Aorta (tissue), 5 donors: ENCODE data around the gene WFDC1. TPM values are rescaled to one million over a fixed set of nuclear protein-coding genes. Genes with fewer than 3 reads are reported as not detected.

Experiments used
- ATAC-seq: fragments of 200-7000 bp; cut with Tn5 transposase; one replicate; pipeline ENCODE4 v1.9.1; 2022; ENCODE audit warnings: moderate library complexity; ENCODE audit not compliant: low FRiP score
- DNase-seq, 2 donors: peaks; one replicate each; pipeline ENCODE4 v3.0.0-alpha.2; 2020
- H3K27ac ChIP-seq, 2 donors: one replicate each; pipeline ENCODE4 v1.5.1; 2013; ENCODE audit warnings: low read length in 2 of 2, mild to moderate bottlenecking in 2 of 2, moderate library complexity in 2 of 2, control low read depth in 1 of 2, inconsistent platforms in 1 of 2, low read depth in 1 of 2
- H3K27me3 ChIP-seq, 2 donors: one replicate each; pipeline ENCODE4 v1.6.1; 2013; ENCODE audit warnings: control low read depth in 1 of 2, low read length in 1 of 2, mild to moderate bottlenecking in 1 of 2, moderate library complexity in 1 of 2; ENCODE audit not compliant: insufficient read depth in 2 of 2, control insufficient read depth in 1 of 2
- H3K36me3 ChIP-seq, 2 donors: one replicate each; pipeline ENCODE4 v1.6.1; 2013; ENCODE audit warnings: control low read depth in 1 of 2, low read length in 1 of 2, mild to moderate bottlenecking in 1 of 2; ENCODE audit not compliant: insufficient read depth in 2 of 2, control insufficient read depth in 1 of 2
- H3K4me1 ChIP-seq, 2 donors: one replicate each; pipeline ENCODE4 v1.6.1; 2013; ENCODE audit warnings: low read length in 2 of 2, control low read depth in 1 of 2, mild to moderate bottlenecking in 1 of 2, moderate library complexity in 1 of 2; ENCODE audit not compliant: insufficient read depth in 2 of 2, control insufficient read depth in 1 of 2
- H3K4me3 ChIP-seq, 2 donors: one replicate each; pipeline ENCODE4 v1.5.1; 2013; ENCODE audit warnings: low read length in 2 of 2, control low read depth in 1 of 2, mild to moderate bottlenecking in 1 of 2
- H3K9me3 ChIP-seq: one replicate; pipeline ENCODE4 v1.6.1; 2013; ENCODE audit warnings: mild to moderate bottlenecking, low read length; ENCODE audit not compliant: control insufficient read depth
- WGBS, 2 donors: extraction: QIAGEN DNeasy Blood & Tissue Kit; methylation state at CpG; one replicate each; pipeline ENCODE4 v1.1.7; 2013; 5-methylcytosine and 5-hydroxymethylcytosine counted together
- intact Hi-C, 2 donors: fragments of 100-400 bp; cut with DNase I; formaldehyde crosslinking; loops; one replicate each; pipeline versions ENCODE4 v1.14.2 to v1.15.0; 2022
- polyA plus RNA-seq, 2 donors: library from polyadenylated mRNA; stranded (reverse); fragments of 200-250 nt; gene quantifications; one replicate each; pipeline ENCODE4 v1.2.3, GENCODE V29; 2013
- total RNA-seq, 2 donors: library from RNA; stranded (reverse); fragmentation: NEBNext Ultra II Directional; extraction: Animal tissue kit (Norgen Biotek cat#: 25700); gene quantifications; one replicate each; pipeline ENCODE4 v1.2.1, GENCODE V29; 2021
- donor health status: healthy with polysubstance abuse.
- donor health status: Bipolar disorder and iron deficiency.
- donor health status: DM: no; HTN: no; CAD: no.
- donor health status: DM: no; HTN: no; CAD: no.
- donor health status: DM: yes; HTN: yes; CAD: no.

Gene WFDC1
- total and polyA plus RNA-seq, 4 donors = 11.8 to 72.2 (median 28.3) TPM

DNA sequence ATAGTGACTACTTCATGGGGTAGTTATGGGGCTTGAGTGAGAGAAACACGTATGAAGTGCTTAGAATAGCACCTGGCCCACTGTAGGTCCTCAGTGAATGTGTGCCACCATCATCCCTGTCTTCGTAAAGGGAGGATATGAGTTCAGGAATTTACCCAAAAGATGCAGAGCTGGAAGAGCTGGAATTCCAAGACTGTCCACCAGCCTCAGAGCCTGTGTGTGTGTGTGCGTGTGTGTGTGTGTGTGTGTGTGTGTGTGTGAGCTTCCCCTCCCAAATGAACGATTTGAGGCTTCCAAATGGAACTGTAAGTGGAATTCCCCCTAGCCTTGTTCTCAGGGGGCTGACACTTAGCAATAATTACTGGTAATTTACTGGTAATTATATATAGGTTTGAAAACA is 27.3 kb downstream of the WFDC1 start:
- Histone ChIP-seq H3K4me1 (no peaks in the 10 kb centered on the region), H3K9me3 (peaks cover 2% of the 10 kb centered on the region), H3K27ac (no peak overlapping the region), H3K4me3 (no peak overlapping the region), H3K27me3 (no peaks in the 10 kb centered on the region), H3K36me3 (no peaks in the 10 kb centered on the region)
- ATAC-seq = no peak
- WGBS, 2 donors = 61 to 66% methylated on average over 4 of the region's 4 CpGs
- intact Hi-C loops = no loop called here
- no peak for DNase-seq

GRCh38 chr16:84322749-84323148 is 28.1 kb downstream of the WFDC1 start:
- H3K9me3 ChIP-seq = peaks cover under 1% of the 10 kb centered on the region
- no peaks in the 10 kb centered on the region for H3K27me3 ChIP-seq
- H3K4me3 ChIP-seq = no peak overlapping the region
- WGBS, 2 donors = 83 to 85% methylated on average over 4 of the region's 4 CpGs
- DNase-seq = peak in 1 of 2 donors; percentile 11
- intact Hi-C loops = no loop called here
- no peak overlapping the region for H3K27ac ChIP-seq
- ATAC-seq = no peak
- no peaks in the 10 kb centered on the region for H3K4me1 ChIP-seq
- no peaks in the 10 kb centered on the region for H3K36me3 ChIP-seq

GRCh38 chr16:84323606-84324005 is 28.9 kb downstream of the WFDC1 start:
- WGBS, 2 donors = 92 to 93% methylated on average over 7 of the region's 7 CpGs
- H3K36me3 ChIP-seq = no peaks in the 10 kb centered on the region
- ATAC-seq (no peak), DNase-seq (peak in 1 of 2 donors; percentile 22)
- H3K4me3 ChIP-seq = no peak overlapping the region
- H3K27ac ChIP-seq = no peak overlapping the region
- no peaks in the 10 kb centered on the region for H3K4me1 ChIP-seq
- no peaks in the 10 kb centered on the region for H3K27me3 ChIP-seq
- no peaks in the 10 kb centered on the region for H3K9me3 ChIP-seq
- intact Hi-C loops = no loop called here

DNA sequence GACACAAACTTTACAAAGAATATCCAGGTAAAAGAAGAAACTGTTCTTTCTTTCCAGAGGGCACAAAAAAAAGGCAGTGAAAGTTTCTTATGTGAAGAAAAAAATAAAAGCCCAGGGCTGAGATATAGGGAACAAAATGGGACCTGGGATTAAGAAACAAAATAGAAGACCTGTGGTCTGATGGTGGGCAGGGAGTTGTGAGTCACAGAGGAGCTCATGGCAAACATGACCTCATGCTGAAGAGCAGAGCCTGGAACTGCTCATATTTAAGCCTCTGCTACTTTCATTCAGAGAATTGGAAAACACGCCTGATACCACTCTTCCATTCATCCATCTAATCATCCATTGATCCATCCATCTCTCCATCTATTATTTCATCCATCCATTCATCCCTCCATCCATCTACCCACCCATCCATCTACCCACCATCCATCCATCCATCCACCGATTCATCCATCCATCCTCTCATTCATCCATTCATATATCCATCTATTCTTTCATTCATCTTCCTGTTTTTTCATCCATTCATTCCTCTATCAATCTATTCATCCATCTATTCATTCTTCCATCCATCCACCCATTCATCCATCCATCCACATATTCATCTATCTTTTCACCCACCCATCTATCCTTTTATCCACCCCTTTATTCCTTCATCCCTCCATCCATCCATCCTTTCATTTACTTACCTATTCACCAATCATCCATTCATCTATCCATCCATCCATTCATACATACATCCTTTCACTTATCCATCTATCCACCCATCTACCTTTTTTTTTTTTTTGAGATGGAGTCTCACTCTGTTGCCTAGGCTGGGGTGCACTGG is 30.0 kb downstream of the WFDC1 start:
- Histone ChIP-seq H3K27me3 (no peaks in the 10 kb centered on the region), H3K4me3 (no peak overlapping the region), H3K27ac (no peak overlapping the region), H3K36me3 (no peaks in the 10 kb centered on the region), H3K9me3 (no peaks in the 10 kb centered on the region), H3K4me1 (no peaks in the 10 kb centered on the region)
- ATAC-seq (no peak), DNase-seq (no peak)
- intact Hi-C loops = no loop called here
- WGBS, 2 donors = 47 to 50% methylated on average over 2 of the region's 2 CpGs

DNA sequence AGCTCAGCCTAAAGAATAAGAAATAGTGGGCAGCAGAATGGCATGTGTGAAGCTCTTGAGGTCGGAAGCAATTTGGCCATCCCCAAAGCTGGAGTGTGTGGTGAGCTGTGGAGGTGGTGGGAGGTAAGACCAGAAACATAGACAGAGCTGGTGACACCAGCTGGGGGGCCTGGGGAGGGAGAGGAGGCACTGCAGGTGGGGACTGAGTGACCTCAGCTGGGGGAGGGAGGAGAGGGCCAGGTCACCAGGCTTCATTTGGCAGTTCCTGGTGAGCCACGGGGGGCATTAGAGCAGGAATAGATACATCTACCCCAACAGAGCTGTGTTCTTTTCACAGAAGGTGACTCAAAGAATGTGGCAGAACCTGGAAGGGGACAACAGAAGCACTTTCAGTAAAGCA is 31.9 kb downstream of the WFDC1 start:
- H3K4me3 ChIP-seq = no peak overlapping the region
- no peaks in the 10 kb centered on the region for H3K9me3 ChIP-seq
- H3K4me1 ChIP-seq = no peaks in the 10 kb centered on the region
- DNase-seq = peak in 1 of 2 donors; percentile 30
- intact Hi-C loops = no loop called here
- ATAC-seq = no peak
- no peak overlapping the region for H3K27ac ChIP-seq
- no peaks in the 10 kb centered on the region for H3K36me3 ChIP-seq
- WGBS, 2 donors = 84 to 93% methylated on average over 2 of the region's 2 CpGs
- no peaks in the 10 kb centered on the region for H3K27me3 ChIP-seq

DNA sequence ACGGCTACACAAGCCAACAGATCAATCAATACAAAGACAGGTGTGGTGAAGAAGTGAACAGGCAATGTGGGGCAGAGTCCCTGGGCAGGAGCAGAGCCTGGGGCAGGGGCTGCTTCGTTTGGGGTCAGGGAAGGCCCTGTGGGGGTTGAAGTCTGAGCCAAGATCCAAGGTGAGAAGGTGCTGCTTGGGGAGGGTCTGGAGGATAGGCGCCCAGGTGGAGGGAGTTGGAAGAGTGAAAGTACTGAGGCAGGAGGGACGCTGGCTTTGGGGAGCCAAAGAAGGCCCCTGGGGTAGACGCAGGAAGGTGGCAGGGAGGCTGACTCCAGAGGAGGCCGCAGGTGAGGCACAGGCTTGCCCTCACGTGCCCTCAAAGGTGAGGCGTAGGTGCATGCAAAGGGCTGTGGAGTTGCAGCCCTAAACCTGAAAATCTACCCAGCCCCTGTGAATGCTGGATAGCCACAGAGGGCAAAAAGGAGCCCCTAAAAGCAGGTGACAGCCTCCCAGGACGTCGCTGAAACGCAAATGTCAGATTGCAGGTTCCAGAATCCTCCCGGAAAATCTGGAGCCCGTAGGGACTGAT is 33.3 kb downstream of the WFDC1 start:
- H3K27ac ChIP-seq = no peak overlapping the region
- ATAC-seq = no peak
- H3K4me3 ChIP-seq = no peak overlapping the region
- 82 to 85% methylated on average over 13 of the region's 13 CpGs for WGBS, 2 donors
- no peaks in the 10 kb centered on the region for H3K36me3 ChIP-seq
- DNase-seq = peak in 1 of 2 donors; percentile 59
- H3K9me3 ChIP-seq = no peaks in the 10 kb centered on the region
- no peaks in the 10 kb centered on the region for H3K4me1 ChIP-seq
- no peaks in the 10 kb centered on the region for H3K27me3 ChIP-seq
- intact Hi-C loops = no loop called here

- no peaks in the 10 kb centered on the region for H3K27me3 ChIP-seq
- ATAC-seq = no peak
- 86 to 93% methylated on average over 8 of the region's 8 CpGs for WGBS, 2 donors
- no peaks in the 10 kb centered on the region for H3K4me1 ChIP-seq
- no peaks in the 10 kb centered on the region for H3K36me3 ChIP-seq
- intact Hi-C loops = no loop called here
- peaks cover 2% of the 10 kb centered on the region for H3K9me3 ChIP-seq
- no peak overlapping the region for H3K4me3 ChIP-seq
- peak in 1 of 2 donors; percentile 28 for DNase-seq
- no peak overlapping the region for H3K27ac ChIP-seq
These were observed 34.3 kb downstream of the WFDC1 start for GRCh38 chr16:84329016-84329415.

DNA sequence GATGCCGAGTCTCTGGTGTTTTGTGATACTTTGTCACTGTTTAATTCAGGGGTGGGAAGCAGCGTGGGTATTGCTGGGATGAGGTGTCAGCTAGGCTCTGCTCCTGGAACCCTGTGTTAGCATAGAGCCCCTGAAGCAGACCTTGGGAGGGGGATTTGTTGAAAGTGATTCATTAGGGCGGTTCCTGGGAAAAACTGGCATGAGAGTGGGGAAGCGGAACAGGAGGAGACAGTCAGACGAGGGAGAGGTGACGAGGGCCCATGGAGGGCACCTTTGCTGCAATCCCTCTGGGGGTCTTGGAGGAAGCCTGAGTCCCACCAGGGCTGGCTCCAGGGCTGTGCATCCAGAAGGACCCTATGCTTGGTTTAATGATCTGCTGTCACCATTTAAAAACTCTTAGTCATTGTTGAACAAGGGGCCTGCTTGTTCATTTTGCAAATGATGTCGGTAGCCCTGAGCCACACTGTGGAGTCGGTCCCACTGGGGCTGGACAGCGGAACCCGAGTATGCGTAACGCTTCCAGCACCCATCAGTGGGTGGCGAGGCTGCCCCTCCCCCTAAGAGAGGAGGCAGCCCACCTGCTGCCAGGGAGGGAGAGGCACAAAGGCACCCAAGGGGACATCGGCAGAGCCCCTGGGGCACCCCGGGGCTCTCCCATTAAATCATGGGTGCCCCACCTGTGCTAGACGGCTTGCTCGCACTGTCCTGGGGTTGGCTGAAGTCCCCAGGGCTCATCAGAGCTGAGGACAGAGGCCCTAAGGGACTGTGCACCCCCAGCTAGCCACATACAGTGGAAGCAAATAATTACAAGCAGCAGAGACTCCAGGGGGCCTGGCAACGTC is 35.4 kb downstream of the WFDC1 start:
- ATAC-seq (no peak), DNase-seq (peak in 1 of 2 donors; percentile 65)
- Histone ChIP-seq H3K9me3 (peaks cover 4% of the 10 kb centered on the region), H3K27ac (no peak overlapping the region), H3K27me3 (no peaks in the 10 kb centered on the region), H3K4me3 (no peak overlapping the region), H3K36me3 (no peaks in the 10 kb centered on the region), H3K4me1 (no peaks in the 10 kb centered on the region)
- intact Hi-C loops = no loop called here
- 78 to 79% methylated on average over 18 of the region's 18 CpGs for whole genome bisulfite sequencing, 2 donors
